ENCODE measurements around the gene TMEM61.

The TMEM61 gene

DNA sequence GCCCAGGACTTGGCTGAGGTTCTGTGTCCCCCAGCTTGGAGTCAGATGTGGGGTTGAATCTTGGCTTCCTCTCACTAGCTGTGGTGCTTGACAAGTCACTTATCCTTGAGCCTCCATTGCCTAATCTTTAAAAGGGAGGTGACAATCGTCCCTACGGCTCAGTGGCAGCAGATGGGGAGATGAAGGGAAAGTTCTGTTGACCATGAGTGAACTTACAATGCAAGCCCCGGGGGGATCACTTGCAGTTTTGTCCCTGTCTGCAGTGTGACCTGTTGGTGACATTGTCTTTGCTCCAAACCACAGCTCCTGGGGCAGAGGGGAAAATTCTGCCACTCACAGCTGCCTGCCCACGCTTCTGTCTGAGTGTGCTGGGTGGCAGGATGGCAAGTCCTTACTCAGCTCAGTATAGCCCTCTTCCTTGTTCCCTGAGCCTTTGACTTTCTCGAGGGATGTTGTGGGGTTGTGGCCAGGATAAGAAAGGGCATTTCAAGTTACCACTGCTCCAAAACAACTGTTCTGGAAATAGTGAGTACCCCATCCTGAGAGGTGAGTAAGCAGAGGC, 60.6 kb downstream of the TMEM61 start:
- TF ChIP-seq, protein P1, sequence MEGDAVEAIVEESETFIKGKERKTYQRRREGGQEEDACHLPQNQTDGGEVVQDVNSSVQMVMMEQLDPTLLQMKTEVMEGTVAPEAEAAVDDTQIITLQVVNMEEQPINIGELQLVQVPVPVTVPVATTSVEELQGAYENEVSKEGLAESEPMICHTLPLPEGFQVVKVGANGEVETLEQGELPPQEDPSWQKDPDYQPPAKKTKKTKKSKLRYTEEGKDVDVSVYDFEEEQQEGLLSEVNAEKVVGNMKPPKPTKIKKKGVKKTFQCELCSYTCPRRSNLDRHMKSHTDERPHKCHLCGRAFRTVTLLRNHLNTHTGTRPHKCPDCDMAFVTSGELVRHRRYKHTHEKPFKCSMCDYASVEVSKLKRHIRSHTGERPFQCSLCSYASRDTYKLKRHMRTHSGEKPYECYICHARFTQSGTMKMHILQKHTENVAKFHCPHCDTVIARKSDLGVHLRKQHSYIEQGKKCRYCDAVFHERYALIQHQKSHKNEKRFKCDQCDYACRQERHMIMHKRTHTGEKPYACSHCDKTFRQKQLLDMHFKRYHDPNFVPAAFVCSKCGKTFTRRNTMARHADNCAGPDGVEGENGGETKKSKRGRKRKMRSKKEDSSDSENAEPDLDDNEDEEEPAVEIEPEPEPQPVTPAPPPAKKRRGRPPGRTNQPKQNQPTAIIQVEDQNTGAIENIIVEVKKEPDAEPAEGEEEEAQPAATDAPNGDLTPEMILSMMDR (conservative IDR thresholded peaks at IDR 0.05; ENCODE audit: low read depth, low read length) = no peak
- H3K4me3 ChIP-seq (ENCODE audit: low read depth, low read length) = peak overlapping the region; percentile 58
- no peak for DNase-seq (ENCODE audit: low read depth)

DNA sequence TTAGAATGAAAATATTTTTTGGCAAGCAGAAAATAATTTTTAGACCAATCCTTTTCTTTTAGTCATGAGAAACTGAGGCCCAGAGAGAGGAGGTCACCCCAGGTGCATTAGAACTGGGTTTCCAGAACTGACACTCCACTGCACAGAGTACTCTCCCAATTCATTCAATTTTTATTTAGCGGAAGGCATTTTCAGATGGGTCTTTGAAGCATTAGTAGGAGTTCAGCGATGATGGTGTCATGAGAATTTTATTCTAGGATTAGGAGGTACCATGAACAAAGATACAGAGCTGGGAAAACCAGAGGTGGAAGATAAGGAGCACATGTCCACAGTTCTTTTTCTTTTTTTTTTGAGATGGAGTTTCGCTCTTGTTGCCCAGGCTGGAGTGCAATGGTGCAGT, 61.2 kb downstream of the TMEM61 start:
- no peak for DNase-seq (ENCODE audit: low read depth)
- TF ChIP-seq, protein P1 (conservative IDR thresholded peaks at IDR 0.05; ENCODE audit: low read depth, low read length) = no peak
- H3K4me3 ChIP-seq (ENCODE audit: low read depth, low read length) = no peak overlapping the region

All from choroid plexus epithelial cell (primary cell).